A375 (cell line): ENCODE measurements around the gene MARCHF4. TPM values are rescaled to one million over a fixed set of nuclear protein-coding genes. Genes with fewer than 3 reads are reported as not detected.

ENCODE experiments used
- small RNA-seq: library from RNA; depleted of rRNA; stranded (forward); fragments of <200 nt; gene quantifications from one replicate; pipeline ENCODE3, GENCODE V24; 2014
- total RNA-seq: library from RNA; depleted of rRNA; stranded (reverse); fragments of >200 nt; shearing (Covaris generic); gene quantifications from 2 replicates; pipeline ENCODE4 v1.2.3, GENCODE V29; 2014; rRNA removed

The MARCHF4 gene, protein sequence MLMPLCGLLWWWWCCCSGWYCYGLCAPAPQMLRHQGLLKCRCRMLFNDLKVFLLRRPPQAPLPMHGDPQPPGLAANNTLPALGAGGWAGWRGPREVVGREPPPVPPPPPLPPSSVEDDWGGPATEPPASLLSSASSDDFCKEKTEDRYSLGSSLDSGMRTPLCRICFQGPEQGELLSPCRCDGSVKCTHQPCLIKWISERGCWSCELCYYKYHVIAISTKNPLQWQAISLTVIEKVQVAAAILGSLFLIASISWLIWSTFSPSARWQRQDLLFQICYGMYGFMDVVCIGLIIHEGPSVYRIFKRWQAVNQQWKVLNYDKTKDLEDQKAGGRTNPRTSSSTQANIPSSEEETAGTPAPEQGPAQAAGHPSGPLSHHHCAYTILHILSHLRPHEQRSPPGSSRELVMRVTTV
- total RNA-seq: 1.4 and 1.5 TPM in 2 replicates

DNA sequence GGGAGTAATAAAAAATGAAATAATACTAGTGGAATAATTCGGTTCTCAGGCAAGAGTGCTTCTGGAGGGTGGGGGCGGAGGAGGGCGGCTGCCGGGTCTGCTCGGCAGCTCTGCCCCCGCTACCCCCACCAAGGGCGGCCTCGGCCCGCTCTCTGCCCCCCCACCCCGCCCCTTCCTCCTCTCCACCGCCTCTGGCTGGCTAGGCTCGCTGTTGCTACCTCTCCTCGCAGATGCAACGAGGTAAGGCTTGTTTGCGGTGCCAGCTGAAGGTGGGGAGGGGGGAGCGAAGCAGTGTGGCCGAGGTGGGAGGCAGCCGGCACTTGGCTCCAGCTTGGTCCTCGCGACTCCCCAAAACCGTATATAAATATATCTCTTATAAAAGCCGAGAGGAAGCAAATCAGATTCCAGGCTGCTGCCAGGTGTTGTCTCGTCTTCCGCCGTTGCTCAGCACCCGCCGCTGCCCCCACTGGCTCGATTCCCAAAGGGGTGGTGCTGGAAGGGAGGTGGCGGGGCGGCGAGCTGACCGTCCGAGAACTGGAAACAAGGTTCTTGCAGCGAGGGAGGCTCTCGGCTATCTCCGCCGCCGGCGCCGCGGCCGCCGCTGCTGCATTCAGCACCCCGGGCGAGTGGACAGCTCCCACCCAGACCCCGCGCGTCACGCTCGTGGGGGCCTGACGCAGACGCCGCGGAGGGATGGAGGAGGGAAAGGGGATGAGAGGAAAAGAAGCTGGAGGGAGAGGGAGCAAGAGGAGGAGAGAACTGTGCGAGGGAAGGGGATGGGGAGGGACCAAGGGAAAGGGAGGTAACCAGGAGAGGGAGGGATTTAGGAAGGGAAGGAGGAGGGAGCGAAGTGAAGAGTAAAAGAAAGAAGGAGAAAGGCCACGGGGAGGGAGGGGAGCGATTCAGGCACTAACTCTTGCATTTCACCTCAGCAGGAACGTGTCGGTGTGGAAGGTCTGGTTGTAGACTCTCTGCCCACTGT lies at the start of gene MARCHF4:
MARCHF4 (minus strand) TSS at position 763 of the 982 bp plus-strand sequence. CDS start 2,223 bp downstream, outside the sequence.

DNA sequence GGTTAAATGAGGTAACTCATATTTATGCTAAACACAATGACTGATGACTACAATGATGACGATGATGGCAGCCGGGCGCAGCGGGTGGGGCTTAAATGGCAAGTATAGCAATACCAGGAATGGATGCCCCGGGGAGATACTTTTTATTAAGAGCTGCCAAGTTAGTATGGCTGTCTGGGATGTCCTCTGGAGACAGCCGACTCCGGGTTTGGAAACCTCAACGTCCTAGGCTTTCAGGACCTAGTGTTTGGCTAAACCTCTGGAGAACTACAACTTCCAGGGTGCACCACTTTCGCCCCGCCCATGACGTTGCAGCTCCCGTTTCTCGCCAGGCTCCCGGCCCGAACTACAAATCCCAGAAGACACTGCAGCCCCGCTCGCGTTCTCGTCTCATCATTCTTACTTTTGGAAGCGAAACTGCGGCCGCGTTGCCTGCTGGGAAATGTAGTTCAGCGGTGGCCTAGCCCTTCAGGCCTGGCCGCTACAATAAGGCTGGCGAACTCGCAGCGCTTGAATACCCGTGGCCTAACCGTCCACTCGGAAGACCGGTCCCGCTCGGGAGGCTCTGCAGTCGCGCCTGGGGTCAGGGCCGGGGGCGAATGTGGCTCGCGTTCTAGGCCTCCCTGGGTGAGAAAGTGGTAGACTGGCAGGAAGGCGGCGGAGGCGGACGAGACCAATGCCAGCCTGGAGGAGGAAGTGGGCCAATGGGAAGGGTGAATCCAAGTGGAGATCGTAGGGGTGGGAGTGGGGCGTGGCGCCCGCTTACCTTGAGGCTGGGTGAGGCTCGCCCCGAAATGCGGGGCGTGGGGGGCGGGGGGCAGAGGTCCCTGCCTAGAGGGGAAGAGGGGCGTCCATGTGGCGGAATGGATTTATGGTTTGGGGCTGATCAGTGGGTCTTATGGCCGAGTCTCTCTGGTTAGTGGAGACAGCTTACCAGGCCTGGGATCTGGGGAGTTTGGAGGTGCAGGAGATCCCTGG lies 40.0 kb upstream of the MARCHF4 start, which contains the start of gene SMARCAL1:
SMARCAL1 (plus strand) TSS at position 463 of the 978 bp plus-strand sequence. CDS start 2,221 bp downstream, outside the sequence.

Small RNA genes lying within 50 kb of the gene (small RNA-seq; reads per million reads assigned to genes)
- not detected for gene RF00019

Other genes with a start within 250 kb of the MARCHF4 start
- gene SMARCAL1, start 40.0 kb upstream of the MARCHF4 start, total RNA-seq: 4.4 and 8.0 TPM in 2 replicates
- 3,022 and 3,597 TPM in 2 replicates for gene RPL37A, start 126.4 kb upstream of the MARCHF4 start, total RNA-seq